AG04450 (cell line): ENCODE data around the gene FOXI1. TPM values are rescaled to one million over a fixed set of nuclear protein-coding genes. Genes with fewer than 3 reads are reported as not detected.

Experiments used
- CTCF ChIA-PET: fragments of 300-600, 350-600 bp; formaldehyde crosslinking; extraction: SDS; loops from one replicate; lab custom pipeline; 2022; ENCODE audit warnings: antibody characterized with exemption, inconsistent platforms; lab: Charles Lee
- POLR2A ChIA-PET: fragments of 350-600 bp; formaldehyde crosslinking; extraction: SDS; loops from one replicate; lab custom pipeline; 2021; ENCODE audit warnings: antibody characterized with exemption, inconsistent platforms; lab: Yijun Ruan, JAX
- DNase-seq: peaks from one replicate; pipeline ENCODE4 v3.0.0-alpha.2; 2011; ENCODE audit warnings: low read depth, low spot score
- H3K27ac ChIP-seq: one replicate; pipeline ENCODE4 v1.5.1; 2012; ENCODE audit warnings: low read depth, low read length, control low read depth
- H3K27me3 ChIP-seq: one replicate; pipeline ENCODE4 v1.6.0; 2012; ENCODE audit warnings: low read length; ENCODE audit not compliant: control insufficient read depth, insufficient read depth
- H3K4me3 ChIP-seq: 2 replicates; pipeline ENCODE4 v1.5.1; 2011; ENCODE audit warnings: mild to moderate bottlenecking, low read depth, low read length, control low read depth
- H3K9me3 ChIP-seq: 2 replicates; pipeline ENCODE4 v1.5.1; 2012; ENCODE audit warnings: low read length; ENCODE audit not compliant: control insufficient read depth, insufficient read depth
- polyA plus RNA-seq: library from polyadenylated mRNA; depleted of rRNA; stranded (reverse); fragments of >200 nt; gene quantifications from 2 replicates; pipeline ENCODE4 v1.2.3, GENCODE V29; 2011
- TF ChIP-seq, protein P1 (sequence below): IDR thresholded peaks from 2 replicates; pipeline ENCODE4 v1.5.1; 2011; ENCODE audit warnings: low read depth, low read length, control low read depth, inconsistent platforms

FOXI1 gene
- polyA plus RNA-seq, 1 experiment: not detected

DNA sequence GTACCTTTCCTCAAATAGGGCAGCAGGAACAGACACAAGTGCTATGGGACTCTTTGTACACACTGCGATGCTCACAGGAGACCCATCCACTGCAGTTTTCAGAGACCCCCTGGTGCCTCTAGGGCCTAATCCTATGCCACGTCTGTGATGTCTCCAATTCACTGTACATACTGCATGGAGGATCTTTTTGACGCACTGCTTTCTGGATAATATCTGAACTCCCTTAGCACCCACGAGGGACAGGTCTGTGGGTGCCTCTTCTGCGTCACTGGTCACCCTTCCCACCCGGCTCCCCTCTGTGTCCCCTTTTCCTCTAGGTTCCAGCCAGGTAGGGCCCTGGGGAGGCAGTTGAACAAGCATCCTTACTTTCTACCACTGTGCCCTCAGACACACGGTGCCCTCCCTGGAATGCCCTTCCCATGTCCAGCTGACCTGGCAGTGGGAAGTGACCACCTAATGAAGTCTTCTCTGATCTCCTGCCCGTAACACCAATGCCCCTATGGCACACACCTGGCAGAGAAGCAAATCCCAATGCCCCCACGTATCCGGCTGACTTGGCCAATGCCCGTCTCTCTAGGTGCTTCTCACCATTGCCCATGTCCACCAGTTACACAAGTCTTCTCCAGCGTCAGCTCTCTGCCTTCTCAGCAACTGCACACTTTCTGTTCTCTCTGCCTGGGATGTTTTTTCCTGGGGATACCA, 41.5 kb downstream of the FOXI1 start:
- TF ChIP-seq, protein P1, sequence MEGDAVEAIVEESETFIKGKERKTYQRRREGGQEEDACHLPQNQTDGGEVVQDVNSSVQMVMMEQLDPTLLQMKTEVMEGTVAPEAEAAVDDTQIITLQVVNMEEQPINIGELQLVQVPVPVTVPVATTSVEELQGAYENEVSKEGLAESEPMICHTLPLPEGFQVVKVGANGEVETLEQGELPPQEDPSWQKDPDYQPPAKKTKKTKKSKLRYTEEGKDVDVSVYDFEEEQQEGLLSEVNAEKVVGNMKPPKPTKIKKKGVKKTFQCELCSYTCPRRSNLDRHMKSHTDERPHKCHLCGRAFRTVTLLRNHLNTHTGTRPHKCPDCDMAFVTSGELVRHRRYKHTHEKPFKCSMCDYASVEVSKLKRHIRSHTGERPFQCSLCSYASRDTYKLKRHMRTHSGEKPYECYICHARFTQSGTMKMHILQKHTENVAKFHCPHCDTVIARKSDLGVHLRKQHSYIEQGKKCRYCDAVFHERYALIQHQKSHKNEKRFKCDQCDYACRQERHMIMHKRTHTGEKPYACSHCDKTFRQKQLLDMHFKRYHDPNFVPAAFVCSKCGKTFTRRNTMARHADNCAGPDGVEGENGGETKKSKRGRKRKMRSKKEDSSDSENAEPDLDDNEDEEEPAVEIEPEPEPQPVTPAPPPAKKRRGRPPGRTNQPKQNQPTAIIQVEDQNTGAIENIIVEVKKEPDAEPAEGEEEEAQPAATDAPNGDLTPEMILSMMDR: no peak
- Histone ChIP-seq H3K9me3 (no peaks in the 10 kb centered on the region), H3K4me3 (no peak overlapping the region), H3K27me3 (no peaks in the 10 kb centered on the region), H3K27ac (no peak overlapping the region)
- DNase-seq: no peak
- ChIA-PET CTCF (no interaction called here), POLR2A (no interaction called here)

DNA sequence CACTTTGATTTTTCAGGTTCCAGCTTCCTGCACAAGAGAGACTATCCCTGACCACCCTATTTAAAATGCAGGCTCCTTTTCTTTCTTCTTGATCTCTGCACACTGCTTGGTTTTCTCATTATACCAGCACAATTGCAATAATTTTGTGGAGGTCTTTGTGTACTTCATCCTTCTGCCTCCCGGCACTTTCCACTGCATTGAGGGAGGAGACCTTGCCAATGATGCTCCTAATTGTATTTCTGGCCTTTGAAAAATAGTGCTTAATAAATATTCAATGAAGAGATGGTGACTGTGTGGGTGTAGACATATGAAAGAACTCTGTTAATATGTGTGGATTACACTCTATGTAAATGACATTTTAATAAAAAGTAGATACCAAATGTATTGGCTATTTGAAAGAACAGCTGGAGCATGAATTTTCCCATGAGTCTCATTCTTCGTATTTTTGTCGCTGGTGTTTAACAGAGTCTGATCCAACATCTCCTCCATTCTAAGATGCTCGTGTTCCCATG, 42.1 kb downstream of the FOXI1 start:
- TF ChIP-seq, protein P1: no peak
- Histone ChIP-seq H3K27ac (no peak overlapping the region), H3K4me3 (no peak overlapping the region), H3K27me3 (no peaks in the 10 kb centered on the region), H3K9me3 (no peaks in the 10 kb centered on the region)
- CTCF ChIA-PET: no interaction called here
- DNase-seq: no peak
- POLR2A ChIA-PET: no interaction called here

DNA sequence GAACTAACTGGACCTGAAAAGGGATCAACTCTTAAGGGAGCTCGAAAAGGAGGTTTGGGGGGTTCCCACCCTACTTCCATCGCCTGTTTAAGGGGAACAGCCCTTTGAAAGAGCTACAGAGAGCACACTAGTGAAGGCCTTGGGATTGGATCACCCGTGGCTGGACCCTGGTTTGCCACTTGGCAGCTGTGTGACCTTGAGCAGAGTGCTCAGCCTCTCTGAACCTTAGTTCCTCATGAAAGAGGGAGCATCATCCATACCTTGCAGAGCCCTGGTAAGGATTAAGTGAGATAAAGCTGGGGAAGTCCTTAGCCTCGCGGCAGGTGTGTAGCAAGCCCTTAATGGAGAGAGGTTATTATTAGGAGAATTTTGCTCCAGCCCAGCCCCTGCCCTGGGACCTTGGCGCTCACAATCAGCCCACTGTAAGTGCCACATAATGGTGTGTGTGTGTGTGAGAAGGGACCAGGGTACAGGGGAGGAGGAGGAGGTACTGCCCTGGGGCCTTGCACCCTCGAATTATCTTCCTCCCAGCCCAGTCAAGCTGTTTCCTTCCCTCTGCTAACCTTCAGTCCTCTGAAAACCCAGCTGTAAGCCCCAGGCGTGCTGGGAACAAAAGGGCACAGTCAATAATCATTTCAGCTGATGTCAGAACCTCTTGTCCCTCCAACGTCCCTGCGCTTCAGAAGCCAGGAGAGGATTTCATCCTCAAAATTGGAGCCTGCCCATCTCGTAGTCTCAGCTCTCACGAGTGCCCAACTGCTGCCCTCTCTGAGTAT, 42.9 kb downstream of the FOXI1 start:
- TF ChIP-seq, protein P1: no peak
- Histone ChIP-seq H3K4me3 (no peak overlapping the region), H3K9me3 (no peaks in the 10 kb centered on the region), H3K27ac (no peak overlapping the region), H3K27me3 (no peaks in the 10 kb centered on the region)
- no peak for DNase-seq
- ChIA-PET CTCF (no interaction called here), POLR2A (no interaction called here)

DNA sequence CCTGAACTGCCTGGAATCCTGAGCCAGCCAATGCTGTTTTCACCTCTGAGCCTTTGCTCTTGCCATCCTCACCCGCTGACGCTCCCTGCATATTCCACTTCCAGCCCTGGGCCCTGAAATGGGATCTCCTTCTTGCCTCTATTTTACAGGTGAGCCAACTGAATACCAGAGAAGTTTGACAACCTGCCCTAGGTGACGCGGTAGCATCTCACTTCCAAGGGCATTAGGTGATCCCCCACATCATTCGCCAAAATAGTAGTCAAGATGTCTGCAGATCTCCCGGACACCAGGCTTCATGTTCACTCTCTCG, 43.5 kb downstream of the FOXI1 start:
- ChIA-PET POLR2A (no interaction called here), CTCF (no interaction called here)
- Histone ChIP-seq H3K9me3 (no peaks in the 10 kb centered on the region), H3K4me3 (no peak overlapping the region), H3K27ac (no peak overlapping the region), H3K27me3 (no peaks in the 10 kb centered on the region)
- no peak for DNase-seq
- TF ChIP-seq, protein P1: no peak

DNA sequence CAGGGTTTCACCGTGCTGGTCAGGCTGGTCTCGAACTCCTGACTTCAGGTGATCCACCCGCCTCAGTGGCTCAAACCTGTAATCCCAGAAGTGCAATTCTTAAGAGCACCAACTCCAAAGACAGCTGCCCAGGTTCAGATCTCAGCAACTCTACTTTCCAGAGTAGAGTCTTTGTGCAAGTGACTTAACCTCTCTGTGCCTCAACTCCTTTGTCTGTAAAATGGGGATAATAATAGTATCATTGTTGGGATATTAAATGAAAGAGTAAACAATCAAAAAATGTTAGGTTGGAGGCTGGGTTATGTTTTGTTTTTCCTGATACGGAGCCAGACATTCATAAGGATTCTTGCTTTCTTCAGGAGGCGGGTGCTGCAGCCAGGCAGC, 45.0 kb downstream of the FOXI1 start:
- no peak overlapping the region for H3K4me3 ChIP-seq
- DNase-seq: no peak
- POLR2A ChIA-PET: no interaction called here
- CTCF ChIA-PET: no interaction called here
- no peaks in the 10 kb centered on the region for H3K9me3 ChIP-seq
- no peak overlapping the region for H3K27ac ChIP-seq
- TF ChIP-seq, protein P1: no peak
- H3K27me3 ChIP-seq: no peaks in the 10 kb centered on the region
